HFFc6 (cell line): ENCODE results near the gene OR4Q2. TPM values are rescaled to one million over a fixed set of nuclear protein-coding genes. Genes with fewer than 3 reads are reported as not detected.

Experiments used
- DNase-seq: peaks from one replicate; pipeline ENCODE4 v3.0.0-alpha.2; 2018
- H3K27ac Mint-ChIP-seq: 2 replicates; pipeline ENCODE4 v1.8.0; 2020; ENCODE audit warnings: mild to moderate bottlenecking, mixed read lengths
- H3K27me3 Mint-ChIP-seq: 2 replicates; pipeline ENCODE4 v1.8.0; 2021; ENCODE audit warnings: mild to moderate bottlenecking, moderate library complexity, mixed read lengths; ENCODE audit not compliant: insufficient read depth
- H3K36me3 Mint-ChIP-seq: 2 replicates; pipeline ENCODE4 v1.8.0; 2021; ENCODE audit warnings: low read depth, mixed read lengths
- H3K4me1 Mint-ChIP-seq: 2 replicates; pipeline ENCODE4 v1.8.0; 2020; ENCODE audit warnings: low read depth, mixed read lengths
- H3K4me3 Mint-ChIP-seq: 2 replicates; pipeline ENCODE4 v1.8.0; 2020; ENCODE audit warnings: mild to moderate bottlenecking, moderate library complexity, mixed read lengths
- H3K9me3 Mint-ChIP-seq: 2 replicates; pipeline ENCODE4 v1.8.0; 2020; ENCODE audit warnings: mild to moderate bottlenecking, mixed read lengths
- total RNA-seq, 6 experiments: library from RNA; stranded (reverse); fragmentation: NEBNext Ultra II Directional; extraction: Animal tissue kit (Norgen Biotek cat#: 25700); gene quantifications; 2 replicates in 1 of 6; 3 replicates in 5 of 6; pipeline ENCODE4 v1.2.3, GENCODE V29; 2021
- TF ChIP-seq, protein P1 (sequence below): fragments of 200-600 bp; sonication (generic); IDR thresholded peaks from 2 replicates; pipeline ENCODE4 v1.5.0; 2021; ENCODE audit warnings: antibody characterized with exemption, mild to moderate bottlenecking

OR4Q2 gene
- total RNA-seq, 6 experiments from 2014 or later = not detected

DNA sequence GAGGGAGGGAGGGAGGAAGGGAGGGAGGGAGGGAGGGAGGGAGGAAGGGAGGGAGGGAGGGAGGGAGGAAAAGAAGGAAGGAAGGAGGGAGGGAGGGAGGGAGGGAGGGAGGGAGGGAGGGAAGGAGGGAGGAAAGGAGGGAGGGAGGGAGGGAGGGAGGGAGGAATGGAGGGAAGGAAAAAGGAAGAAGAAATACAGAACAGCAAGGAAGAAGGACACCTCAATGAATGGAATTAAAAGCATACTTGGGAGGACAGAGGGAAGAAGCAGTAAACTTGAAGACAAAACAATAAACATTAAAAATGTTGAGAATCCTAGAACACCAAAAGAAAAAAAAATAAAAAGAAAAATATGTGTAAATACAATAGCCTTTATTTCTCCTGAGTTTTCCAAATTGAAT, 6.2 kb downstream of the OR4Q2 start:
- DNase-seq = no peak
- H3K27me3 Mint-ChIP-seq = no peaks in the 10 kb centered on the region
- no peak overlapping the region for H3K4me3 Mint-ChIP-seq
- peaks cover 42% of the 10 kb centered on the region for H3K9me3 Mint-ChIP-seq
- H3K36me3 Mint-ChIP-seq = peaks cover 8% of the 10 kb centered on the region; the same call in 1 of the 2 replicates
- TF ChIP-seq, protein P1, sequence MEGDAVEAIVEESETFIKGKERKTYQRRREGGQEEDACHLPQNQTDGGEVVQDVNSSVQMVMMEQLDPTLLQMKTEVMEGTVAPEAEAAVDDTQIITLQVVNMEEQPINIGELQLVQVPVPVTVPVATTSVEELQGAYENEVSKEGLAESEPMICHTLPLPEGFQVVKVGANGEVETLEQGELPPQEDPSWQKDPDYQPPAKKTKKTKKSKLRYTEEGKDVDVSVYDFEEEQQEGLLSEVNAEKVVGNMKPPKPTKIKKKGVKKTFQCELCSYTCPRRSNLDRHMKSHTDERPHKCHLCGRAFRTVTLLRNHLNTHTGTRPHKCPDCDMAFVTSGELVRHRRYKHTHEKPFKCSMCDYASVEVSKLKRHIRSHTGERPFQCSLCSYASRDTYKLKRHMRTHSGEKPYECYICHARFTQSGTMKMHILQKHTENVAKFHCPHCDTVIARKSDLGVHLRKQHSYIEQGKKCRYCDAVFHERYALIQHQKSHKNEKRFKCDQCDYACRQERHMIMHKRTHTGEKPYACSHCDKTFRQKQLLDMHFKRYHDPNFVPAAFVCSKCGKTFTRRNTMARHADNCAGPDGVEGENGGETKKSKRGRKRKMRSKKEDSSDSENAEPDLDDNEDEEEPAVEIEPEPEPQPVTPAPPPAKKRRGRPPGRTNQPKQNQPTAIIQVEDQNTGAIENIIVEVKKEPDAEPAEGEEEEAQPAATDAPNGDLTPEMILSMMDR = no peak
- H3K27ac Mint-ChIP-seq = no peak overlapping the region
- H3K4me1 Mint-ChIP-seq = no peaks in the 10 kb centered on the region

- H3K4me3 Mint-ChIP-seq = no peak within 1 kb of the TSS
- no peaks in the 10 kb centered on the region for H3K4me1 Mint-ChIP-seq
- TF ChIP-seq, protein P1 = no peak
- H3K27me3 Mint-ChIP-seq = no peaks in the 10 kb centered on the region
- peaks cover 44% of the 10 kb centered on the region for H3K9me3 Mint-ChIP-seq
- H3K27ac Mint-ChIP-seq = no peak within 1 kb of the TSS
- no peak for DNase-seq
- H3K36me3 Mint-ChIP-seq = no peaks in the 10 kb centered on the region
Measured at GRCh38 chr14:20019257-20019865, 17.4 kb downstream of the OR4Q2 start, which contains the start of gene OR4K14. Gene OR4K14, minus strand, starts transcription at chr14:20019307. Its CDS starts 4,114 bp downstream, at chr14:20015193.

GRCh38 chr14:20031058-20031457, 29.1 kb downstream of the OR4Q2 start:
- TF ChIP-seq, protein P1 = no peak
- Mint-ChIP-seq H3K9me3 (peaks cover 55% of the 10 kb centered on the region), H3K27me3 (no peaks in the 10 kb centered on the region), H3K27ac (no peak overlapping the region), H3K4me3 (no peak overlapping the region), H3K36me3 (no peaks in the 10 kb centered on the region; the same call in 1 of the 2 replicates), H3K4me1 (no peaks in the 10 kb centered on the region)
- no peak for DNase-seq

- no peaks in the 10 kb centered on the region for H3K27me3 Mint-ChIP-seq
- H3K27ac Mint-ChIP-seq = no peak overlapping the region
- TF ChIP-seq, protein P1 = no peak
- H3K36me3 Mint-ChIP-seq = no peaks in the 10 kb centered on the region; the same call in 1 of the 2 replicates
- no peaks in the 10 kb centered on the region for H3K4me1 Mint-ChIP-seq
- H3K9me3 Mint-ChIP-seq = peaks cover 36% of the 10 kb centered on the region
- no peak for DNase-seq
- H3K4me3 Mint-ChIP-seq = no peak overlapping the region
Measured at GRCh38 chr14:20035449-20035848, 33.5 kb downstream of the OR4Q2 start.

DNA sequence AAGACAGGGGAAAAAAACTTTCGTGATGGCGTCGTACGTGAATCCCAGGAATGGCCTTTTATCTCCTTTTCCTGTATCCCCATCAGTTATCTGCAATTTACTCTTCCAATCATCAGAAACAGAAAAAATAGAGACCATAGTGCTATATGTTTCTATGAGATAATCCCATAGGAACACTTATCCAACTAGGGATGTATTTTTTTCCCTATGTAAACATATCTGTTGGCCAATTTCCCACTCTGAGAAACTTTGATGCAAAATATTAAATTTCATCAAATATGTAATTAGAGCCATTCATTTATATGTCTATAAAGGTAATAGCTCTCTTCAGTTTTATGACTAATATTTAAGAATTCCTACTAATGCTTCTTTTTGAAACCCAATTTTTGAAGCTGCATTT, 34.0 kb downstream of the OR4Q2 start, which contains the start of gene OR4K13:
OR4K13 (minus strand) TSS at position 101 of the 400 bp plus-strand sequence. CDS start 1,280 bp downstream, outside the sequence.
- no peaks in the 10 kb centered on the region for H3K27me3 Mint-ChIP-seq
- peaks cover 36% of the 10 kb centered on the region for H3K9me3 Mint-ChIP-seq
- no peaks in the 10 kb centered on the region for H3K4me1 Mint-ChIP-seq
- TF ChIP-seq, protein P1 = no peak
- no peak within 1 kb of the TSS for H3K27ac Mint-ChIP-seq
- H3K4me3 Mint-ChIP-seq = no peak within 1 kb of the TSS
- DNase-seq = no peak
- no peaks in the 10 kb centered on the region; the same call in 1 of the 2 replicates for H3K36me3 Mint-ChIP-seq
